Stomach (tissue), 4 donors: ENCODE measurements around the gene TTC38.

Experiments
- EP300 ChIP-seq: sonication (generic); formaldehyde crosslinking; IDR thresholded peaks from one replicate; pipeline ENCODE4 v1.6.1; 2017; ENCODE audit warnings: antibody characterized with exemption
- POLR2A ChIP-seq, 4 donors: fragments of 450-650 bp; IDR thresholded peaks; one replicate each; pipeline ENCODE4 v1.6.1; 2016; ENCODE audit warnings: antibody characterized with exemption in 4 of 4, control low read depth in 2 of 4, mild to moderate bottlenecking in 1 of 4, moderate library complexity in 1 of 4
- POLR2AphosphoS5 ChIP-seq, 3 donors: sonication (generic); formaldehyde crosslinking; IDR thresholded peaks; one replicate each; pipeline ENCODE4 v1.6.1; 2016; ENCODE audit warnings: antibody characterized with exemption in 3 of 3
- TF ChIP-seq, protein P1 (sequence below), 7 experiments: fragments of 450-650 bp in 4 of 7; fragments of 200-600 bp in 3 of 7; sonication (generic) in 3 of 7; IDR thresholded peaks; one replicate each; pipeline ENCODE4 v1.5.1; 2016 to 2019; ENCODE audit warnings: antibody characterized with exemption in 7 of 7, control low read depth in 2 of 7, mild to moderate bottlenecking in 1 of 7

DNA sequence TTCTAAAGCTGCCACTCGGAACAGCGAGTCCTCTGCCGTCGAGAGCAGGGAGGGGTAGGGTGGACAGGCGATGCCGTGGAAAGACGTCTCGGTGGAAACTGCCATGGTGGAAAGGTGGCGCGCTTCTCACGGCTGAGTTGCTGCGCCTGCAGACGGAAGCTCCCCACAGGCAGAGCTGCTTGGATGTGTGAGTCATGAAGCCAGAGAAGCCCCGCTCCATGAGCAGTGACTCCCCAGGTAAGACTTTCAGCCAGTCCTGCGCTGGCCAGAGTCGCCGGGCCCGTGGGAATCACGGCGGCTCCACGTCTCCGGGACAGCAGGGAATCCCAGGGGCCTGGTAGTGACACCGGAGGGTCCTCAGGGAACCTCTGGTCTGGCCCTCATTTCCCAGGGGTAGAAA, 63.7 kb downstream of the TTC38 start:
- TF ChIP-seq, protein P1, sequence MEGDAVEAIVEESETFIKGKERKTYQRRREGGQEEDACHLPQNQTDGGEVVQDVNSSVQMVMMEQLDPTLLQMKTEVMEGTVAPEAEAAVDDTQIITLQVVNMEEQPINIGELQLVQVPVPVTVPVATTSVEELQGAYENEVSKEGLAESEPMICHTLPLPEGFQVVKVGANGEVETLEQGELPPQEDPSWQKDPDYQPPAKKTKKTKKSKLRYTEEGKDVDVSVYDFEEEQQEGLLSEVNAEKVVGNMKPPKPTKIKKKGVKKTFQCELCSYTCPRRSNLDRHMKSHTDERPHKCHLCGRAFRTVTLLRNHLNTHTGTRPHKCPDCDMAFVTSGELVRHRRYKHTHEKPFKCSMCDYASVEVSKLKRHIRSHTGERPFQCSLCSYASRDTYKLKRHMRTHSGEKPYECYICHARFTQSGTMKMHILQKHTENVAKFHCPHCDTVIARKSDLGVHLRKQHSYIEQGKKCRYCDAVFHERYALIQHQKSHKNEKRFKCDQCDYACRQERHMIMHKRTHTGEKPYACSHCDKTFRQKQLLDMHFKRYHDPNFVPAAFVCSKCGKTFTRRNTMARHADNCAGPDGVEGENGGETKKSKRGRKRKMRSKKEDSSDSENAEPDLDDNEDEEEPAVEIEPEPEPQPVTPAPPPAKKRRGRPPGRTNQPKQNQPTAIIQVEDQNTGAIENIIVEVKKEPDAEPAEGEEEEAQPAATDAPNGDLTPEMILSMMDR (IDR thresholded peaks at IDR 0.05), result no peak
- TF ChIP-seq POLR2AphosphoS5 (IDR thresholded peaks at IDR 0.05) (no peak), POLR2A (IDR thresholded peaks at IDR 0.05) (no peak), EP300 (no peak)
